AG10803 (cell line): Measurements from ENCODE around the gene TMEM250.
A peak's percentile ranks its signal among the peaks of the same experiment; 100 is the strongest.

Source experiments
- DNase-seq: peaks from one replicate; pipeline ENCODE4 v3.0.0; 2010; ENCODE audit warnings: low read depth
- H3K4me3 ChIP-seq: 2 replicates; pipeline ENCODE4 v1.5.1; 2011; ENCODE audit warnings: mild to moderate bottlenecking, low read length, control low read depth
- CTCF ChIP-seq: conservative IDR thresholded peaks from 2 replicates; pipeline ENCODE4 v1.5.1; 2011; ENCODE audit warnings: mild to moderate bottlenecking, low read length, control low read depth, inconsistent platforms

TMEM250 gene

GRCh38 chr9:136136127-136136925, 17.7 kb upstream of the TMEM250 start:
- no peak for DNase-seq
- no peak overlapping the region for H3K4me3 ChIP-seq
- no peak for TF ChIP-seq CTCF

- no peak for TF ChIP-seq CTCF
- no peak for DNase-seq
- no peak overlapping the region for H3K4me3 ChIP-seq
Measured at GRCh38 chr9:136135326-136136126, 16.9 kb upstream of the TMEM250 start.

GRCh38 chr9:136133959-136134484, 15.3 kb upstream of the TMEM250 start:
- H3K4me3 ChIP-seq = no peak overlapping the region
- TF ChIP-seq CTCF = no peak
- DNase-seq = no peak

GRCh38 chr9:136133191-136133958, 14.7 kb upstream of the TMEM250 start:
- no peak for DNase-seq
- H3K4me3 ChIP-seq = no peak overlapping the region
- peak; percentile 15 for TF ChIP-seq CTCF

GRCh38 chr9:136132512-136133050, 13.9 kb upstream of the TMEM250 start:
- no peak for DNase-seq
- H3K4me3 ChIP-seq = no peak overlapping the region
- TF ChIP-seq CTCF = no peak

GRCh38 chr9:136131629-136132511, 13.2 kb upstream of the TMEM250 start:
- no peak for DNase-seq
- TF ChIP-seq CTCF = no peak
- H3K4me3 ChIP-seq = no peak overlapping the region
